ENCODE results near the gene MRPL37. TPM values are rescaled to one million over a fixed set of nuclear protein-coding genes. Genes with fewer than 3 reads are reported as not detected.

The MRPL37 gene
- polyA plus RNA-seq, 1 donor, result 61.5 TPM

- no peak for DNase-seq (ENCODE audit: low read depth)
Observed at GRCh38 chr1:54265126-54265525, 65.2 kb downstream of the MRPL37 start.

GRCh38 chr1:54265659-54266058, 65.7 kb downstream of the MRPL37 start:
- DNase-seq (ENCODE audit: low read depth), result no peak

GRCh38 chr1:54266195-54266594, 66.2 kb downstream of the MRPL37 start:
- no peak for DNase-seq (ENCODE audit: low read depth)

- no peak for DNase-seq (ENCODE audit: low read depth)
Observed at GRCh38 chr1:54266908-54267307, 66.9 kb downstream of the MRPL37 start.

Other genes starting within 250 kb of the MRPL37 start
- not detected for gene LDLRAD1, start 182.0 kb upstream of the MRPL37 start, polyA plus RNA-seq (ENCODE audit: insufficient read length)
- gene TMEM59, start 147.0 kb upstream of the MRPL37 start, polyA plus RNA-seq (ENCODE audit: insufficient read length), result 137 TPM
- gene TCEANC2, start 146.6 kb upstream of the MRPL37 start, polyA plus RNA-seq (ENCODE audit: insufficient read length), result 5.4 TPM
- 0.08 TPM for gene CDCP2, start 47.2 kb upstream of the MRPL37 start, polyA plus RNA-seq (ENCODE audit: insufficient read length)
- 7.1 TPM for gene CYB5RL, start 137 bp upstream of the MRPL37 start, polyA plus RNA-seq (ENCODE audit: insufficient read length)
- 52.0 TPM for gene SSBP3, start 206.2 kb downstream of the MRPL37 start, polyA plus RNA-seq (ENCODE audit: insufficient read length)

Measured in forelimb muscle (tissue), 1 donor.